ENCODE results near the gene UBE2A. TPM values are rescaled to one million over a fixed set of nuclear protein-coding genes. Genes with fewer than 3 reads are reported as not detected.

The UBE2A gene
- total and polyA plus RNA-seq, 4 experiments from 2014 or later = 43.9 to 52.5 (median 48.8) TPM

GRCh38 chrX:119624417-119624816 is 50.1 kb downstream of the UBE2A start:
- POLR2A ChIA-PET (ENCODE audit: partially characterized antibody) = no interaction called here
- peaks cover 33 to 38% of the 10 kb centered on the region in 2 donors for H3K36me3 Mint-ChIP-seq
- H3K4me3 Mint-ChIP-seq = no peak overlapping the region

GRCh38 chrX:119624951-119625668 is 50.7 kb downstream of the UBE2A start:
- Mint-ChIP-seq H3K4me1 (peaks cover 0 to 7% (median 0%) of the 10 kb centered on the region in 4 donors), H3K4me3 (no peak overlapping the region)

More at GRCh38 chrX:119624417-119624816, 50.1 kb downstream of the UBE2A start:
- Histone ChIP-seq H3K4me3 (ENCODE audit: low read length in 2 of 2) (no peak overlapping the region), H3K36me3 (ENCODE audit: insufficient read depth, low read length) (peaks cover 25% of the 10 kb centered on the region), H3K9me3 (ENCODE audit: control insufficient read depth in 1 of 2, low read length in 2 of 2) (no peaks in the 10 kb centered on the region), H3K27me3 (ENCODE audit: insufficient read depth, low read length) (no peaks in the 10 kb centered on the region), H3K4me1 (ENCODE audit: insufficient read depth, low read length) (no peaks in the 10 kb centered on the region), H3K27ac (ENCODE audit: low read depth, low read length) (no peak overlapping the region)
- peaks cover 0 to 6% (median under 1%) of the 10 kb centered on the region in 4 donors for H3K4me1 Mint-ChIP-seq
- intact Hi-C loops (cut with micrococcal nuclease) = no loop called here
- H3K27me3 Mint-ChIP-seq = no peaks in the 10 kb centered on the region
- H3K27ac Mint-ChIP-seq = peak overlapping the region in 2 of 7 donors; percentile 7 to 15
- CTCF ChIA-PET (ENCODE audit: partially characterized antibody) = interaction anchor here (1.5 kb wide), 1 partner anchor 105 kb away, joined by 7 read pairs; no protein-coding TSS in a partner anchor
- H3K9me3 Mint-ChIP-seq = peaks cover 0 to 1% (median 0%) of the 10 kb centered on the region in 8 donors
- no peak for DNase-seq

DNA sequence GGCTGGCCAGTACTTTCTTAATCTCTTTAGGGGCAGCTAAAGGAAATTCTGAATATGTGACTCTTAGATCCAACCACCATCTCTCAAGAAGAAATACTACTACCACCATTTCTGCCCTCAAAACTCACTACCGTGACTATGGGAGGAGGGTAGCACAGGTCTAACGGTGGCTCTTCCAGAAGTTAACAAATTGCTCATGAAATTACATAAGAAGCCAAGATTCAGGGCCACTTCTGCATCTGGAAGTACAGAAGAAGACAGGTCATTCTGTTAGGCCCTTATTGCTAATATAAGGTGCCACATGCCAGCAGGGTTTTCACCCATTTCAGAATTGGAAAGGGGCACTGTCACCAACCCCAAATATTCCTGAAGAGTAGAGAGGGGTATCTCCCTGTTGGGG is 51.5 kb downstream of the UBE2A start:
- Mint-ChIP-seq H3K4me1 (peaks cover 0 to 7% (median 0%) of the 10 kb centered on the region in 4 donors), H3K9me3 (peaks cover 0 to 1% (median 0%) of the 10 kb centered on the region in 8 donors), H3K27me3 (no peaks in the 10 kb centered on the region), H3K27ac (peak overlapping the region; percentile 25 to 78 (median 55)), H3K4me3 (no peak overlapping the region), H3K36me3 (peaks cover 32 to 38% of the 10 kb centered on the region in 2 donors)
- no peaks in the 10 kb centered on the region for H3K9me3 ChIP-seq (ENCODE audit: control insufficient read depth in 1 of 2, low read length in 2 of 2)
- ChIA-PET POLR2A (ENCODE audit: partially characterized antibody) (interaction anchor here (1.0 to 1.4 kb wide), 2 partner anchors 19 to 67 kb away, joined by 3 to 4 read pairs; partner anchors contain the start of genes NKRF and SEPTIN6), CTCF (ENCODE audit: partially characterized antibody) (no interaction called here)
- H3K27me3 ChIP-seq (ENCODE audit: insufficient read depth, low read length) = no peaks in the 10 kb centered on the region
- no peak overlapping the region for H3K4me3 ChIP-seq (ENCODE audit: low read length in 2 of 2)
- no peak for DNase-seq
- no peaks in the 10 kb centered on the region for H3K4me1 ChIP-seq (ENCODE audit: insufficient read depth, low read length)
- H3K36me3 ChIP-seq (ENCODE audit: insufficient read depth, low read length) = peaks cover 35% of the 10 kb centered on the region
- no peak overlapping the region for H3K27ac ChIP-seq (ENCODE audit: low read depth, low read length)
- intact Hi-C loops (cut with micrococcal nuclease) = no loop called here

More at GRCh38 chrX:119624951-119625668, 50.7 kb downstream of the UBE2A start:
- Mint-ChIP-seq H3K9me3 (peaks cover 0 to 1% (median 0%) of the 10 kb centered on the region in 8 donors), H3K36me3 (peaks cover 30 to 36% of the 10 kb centered on the region in 2 donors), H3K27ac (peak overlapping the region; percentile 11 to 78 (median 57)), H3K27me3 (no peaks in the 10 kb centered on the region)
- no peak for DNase-seq
- Histone ChIP-seq H3K27me3 (ENCODE audit: insufficient read depth, low read length) (no peaks in the 10 kb centered on the region), H3K4me3 (ENCODE audit: low read length in 2 of 2) (no peak overlapping the region), H3K27ac (ENCODE audit: low read depth, low read length) (no peak overlapping the region), H3K36me3 (ENCODE audit: insufficient read depth, low read length) (peaks cover 28% of the 10 kb centered on the region), H3K9me3 (ENCODE audit: control insufficient read depth in 1 of 2, low read length in 2 of 2) (no peaks in the 10 kb centered on the region), H3K4me1 (ENCODE audit: insufficient read depth, low read length) (no peaks in the 10 kb centered on the region)
- intact Hi-C loops (cut with micrococcal nuclease) = no loop called here
- POLR2A ChIA-PET (ENCODE audit: partially characterized antibody) = interaction anchor here (1.4 kb wide), 1 partner anchor 68 kb away, joined by 3 read pairs; the partner anchor contains the start of gene SEPTIN6
- CTCF ChIA-PET (ENCODE audit: partially characterized antibody) = interaction anchor here (0.9 to 1.5 kb wide), 2 partner anchors 66 to 104 kb away, joined by 3 to 7 read pairs; no protein-coding TSS in a partner anchor

Other genes starting within 250 kb of the UBE2A start
- gene SLC25A43, start 175.2 kb upstream of the UBE2A start, total RNA-seq = 1 to 10 TPM; 4.1 to 4.2 TPM
- 1 to 10 TPM; 6.9 to 7.0 TPM for gene SLC25A43, start 175.2 kb upstream of the UBE2A start, polyA plus RNA-seq
- gene SLC25A5, start 106.1 kb upstream of the UBE2A start, total RNA-seq = 10 to 100 TPM; 78.4 to 89.4 TPM
- gene SLC25A5, start 106.1 kb upstream of the UBE2A start, polyA plus RNA-seq = 100 to 1,000 TPM; 216 to 328 TPM
- gene STEEP1, start 9.2 kb upstream of the UBE2A start, total RNA-seq = 10 to 100 TPM; 22.1 to 22.9 TPM
- 10 to 100 TPM in 1 of 2 donors, 1 to 10 TPM in 1; 6.3 to 16.5 TPM for gene STEEP1, start 9.2 kb upstream of the UBE2A start, polyA plus RNA-seq
- gene NKRF, start 31.9 kb downstream of the UBE2A start, total RNA-seq = 10 to 100 TPM; 13.0 to 14.2 TPM
- 1 to 10 TPM; 5.6 to 7.3 TPM for gene NKRF, start 31.9 kb downstream of the UBE2A start, polyA plus RNA-seq
- gene SEPTIN6, start 118.6 kb downstream of the UBE2A start, total RNA-seq = 100 to 1,000 TPM; 174 to 178 TPM
- 100 to 1,000 TPM; 112 to 244 TPM for gene SEPTIN6, start 118.6 kb downstream of the UBE2A start, polyA plus RNA-seq
- 1 to 10 TPM; 1.9 to 2.0 TPM for gene SOWAHD, start 184.0 kb downstream of the UBE2A start, total RNA-seq
- 1 to 10 TPM in 1 of 2 donors, not detected in 1; 2.6 TPM for gene SOWAHD, start 184.0 kb downstream of the UBE2A start, polyA plus RNA-seq
- gene RPL39, start 217.1 kb downstream of the UBE2A start, total RNA-seq = 1,000 to 10,000 TPM; 3,907 to 4,108 TPM
- 1,000 to 10,000 TPM; 3,926 to 4,396 TPM for gene RPL39, start 217.1 kb downstream of the UBE2A start, polyA plus RNA-seq

All from CD4-positive, alpha-beta memory T cell (primary cell).